H1 (cell line): Measurements from ENCODE around the gene PAX6. TPM values are rescaled to one million over a fixed set of nuclear protein-coding genes. Genes with fewer than 3 reads are reported as not detected.

Experiments used
- CTCF ChIA-PET: fragments of 300-600 bp; sonication (Branson Sonifier 250); formaldehyde crosslinking; loops from one replicate; lab custom pipeline; 2021; ENCODE audit not compliant: partially characterized antibody; lab: Charles Lee
- POLR2A ChIA-PET: fragments of 300-600 bp; sonication (Branson Sonifier 250); formaldehyde crosslinking; loops from one replicate; lab custom pipeline; 2021; ENCODE audit warnings: inconsistent platforms; ENCODE audit not compliant: partially characterized antibody; lab: Charles Lee
- DNase-seq, 2 experiments: peaks; one replicate each; pipeline versions ENCODE4 v3.0.0 to v3.0.0-alpha.2; 2010 to 2022; ENCODE audit warnings: low spot score in 2 of 2, low read depth in 1 of 2, mixed read lengths in 1 of 2
- FAIRE-seq: peaks from 2 replicates; lab custom pipeline; 2011; peaks lifted over from hg19 to GRCh38; lab: Jason Lieb, UNC
- H2AFZ ChIP-seq: 2 replicates; pipeline ENCODE4 v1.8.1; 2012; ENCODE audit warnings: low read length, inconsistent platforms
- H2AK5ac ChIP-seq: 2 replicates; pipeline ENCODE4 v1.6.1; 2013; ENCODE audit warnings: low read depth, low read length
- H2BK120ac ChIP-seq: replicated peaks from 2 replicates; pipeline ENCODE3; 2013; ENCODE audit warnings: low read depth, low read length, inconsistent platforms
- H2BK12ac ChIP-seq: 2 replicates; pipeline ENCODE4 v1.6.1; 2013; ENCODE audit warnings: low read depth, low read length
- H2BK15ac ChIP-seq: 2 replicates; pipeline ENCODE4 v1.6.1; 2013; ENCODE audit warnings: low read length
- H2BK20ac ChIP-seq: 2 replicates; pipeline ENCODE4 v1.6.1; 2013; ENCODE audit warnings: low read length
- H2BK5ac ChIP-seq: 2 replicates; pipeline ENCODE4 v1.6.1; 2013; ENCODE audit warnings: low read depth, low read length
- H3K14ac ChIP-seq: 2 replicates; pipeline ENCODE4 v1.6.1; 2013; ENCODE audit warnings: inconsistent platforms; ENCODE audit not compliant: insufficient read length
- H3K18ac ChIP-seq: 2 replicates; pipeline ENCODE4 v1.6.1; 2013; ENCODE audit warnings: low read length; ENCODE audit errors: extremely low read depth
- H3K23ac ChIP-seq: 2 replicates; pipeline ENCODE4 v1.6.1; 2013; ENCODE audit warnings: inconsistent platforms; ENCODE audit not compliant: insufficient read length
- H3K23me2 ChIP-seq: 2 replicates; pipeline ENCODE4 v1.6.1; 2013; ENCODE audit warnings: low read depth, low read length
- H3K27ac ChIP-seq: 2 replicates; pipeline ENCODE4 v1.6.1; 2011; ENCODE audit warnings: low read depth, low read length, inconsistent platforms
- H3K27me3 ChIP-seq, 4 experiments: replicated peaks in 1 of 4; 1 replicate in 1 of 4; 2 replicates in 3 of 4; pipeline versions ENCODE4 v1.6.1 to v1.8.1; 2011 to 2013; ENCODE audit warnings: low read length in 3 of 4, mild to moderate bottlenecking in 3 of 4, inconsistent platforms in 2 of 4, mixed read lengths in 2 of 4, moderate library complexity in 1 of 4; ENCODE audit not compliant: control insufficient read depth in 3 of 4, insufficient read depth in 3 of 4; ENCODE audit errors: extremely low read depth in 1 of 4
- H3K36me3 ChIP-seq, 4 experiments: 2 replicates each; pipeline versions ENCODE4 v1.6.1 to v1.8.1; 2011 to 2013; ENCODE audit warnings: mild to moderate bottlenecking in 4 of 4, low read length in 3 of 4, moderate library complexity in 2 of 4, control low read depth in 1 of 4, inconsistent platforms in 1 of 4; ENCODE audit not compliant: insufficient read depth in 4 of 4, control insufficient read depth in 2 of 4
- H3K4ac ChIP-seq: replicated peaks from 2 replicates; pipeline ENCODE3; 2013; ENCODE audit warnings: low read length, low read depth, mixed read lengths, inconsistent platforms; ENCODE audit not compliant: insufficient read length
- H3K4me1 ChIP-seq, 4 experiments: replicated peaks in 1 of 4; 1 replicate in 1 of 4; 2 replicates in 3 of 4; pipeline versions ENCODE4 v1.6.1 to v1.8.1; 2011 to 2013; ENCODE audit warnings: low read length in 3 of 4, inconsistent platforms in 2 of 4, mixed read lengths in 1 of 4; ENCODE audit not compliant: insufficient read depth in 4 of 4, control insufficient read depth in 3 of 4
- H3K4me2 ChIP-seq, 2 experiments: 2 replicates each; pipeline versions ENCODE4 v1.6.1 to v1.8.1; 2011 to 2013; ENCODE audit warnings: low read depth in 2 of 2, low read length in 2 of 2, control low read depth in 1 of 2, inconsistent platforms in 1 of 2, mild to moderate bottlenecking in 1 of 2; ENCODE audit not compliant: insufficient read depth in 1 of 2
- H3K4me3 ChIP-seq, 4 experiments: fragments of 200-600, 300-600 bp in 1 of 4; sonication (generic), shearing (Covaris generic), sonication (Bioruptor Twin) in 1 of 4; 2 replicates each; pipeline versions ENCODE4 v1.5.1 to v1.8.1; 2011 to 2016; ENCODE audit warnings: low read length in 4 of 4, low read depth in 3 of 4, control low read depth in 2 of 4, inconsistent platforms in 2 of 4, mild to moderate bottlenecking in 2 of 4, mixed read lengths in 1 of 4, moderate library complexity in 1 of 4; ENCODE audit not compliant: insufficient read depth in 2 of 4; ENCODE audit errors: extremely low read depth in 1 of 4
- H3K56ac ChIP-seq: replicated peaks from 2 replicates; pipeline ENCODE3; 2013; ENCODE audit warnings: low read depth, mild to moderate bottlenecking, mixed read lengths, low read length, inconsistent platforms; ENCODE audit not compliant: insufficient read length
- H3K79me1 ChIP-seq: 2 replicates; pipeline ENCODE4 v1.6.1; 2013; ENCODE audit warnings: low read depth, low read length, control low read depth
- H3K79me2 ChIP-seq, 2 experiments: 2 replicates each; pipeline versions ENCODE4 v1.6.1 to v1.8.1; 2012 to 2013; ENCODE audit warnings: low read length in 2 of 2, mild to moderate bottlenecking in 2 of 2, inconsistent platforms in 1 of 2; ENCODE audit not compliant: insufficient read depth in 2 of 2, control insufficient read depth in 1 of 2
- H3K9ac ChIP-seq, 4 experiments: replicated peaks in 1 of 4; 1 replicate in 1 of 4; 2 replicates in 3 of 4; pipeline versions ENCODE4 v1.6.1 to v1.8.1; 2011 to 2013; ENCODE audit warnings: low read depth in 3 of 4, low read length in 3 of 4, control low read depth in 2 of 4, mild to moderate bottlenecking in 2 of 4, moderate library complexity in 2 of 4, inconsistent platforms in 1 of 4; ENCODE audit errors: extremely low read depth in 1 of 4
- H3K9me3 ChIP-seq, 2 experiments: 2 replicates each; pipeline versions ENCODE4 v1.6.1 to v1.8.1; 2012 to 2013; ENCODE audit warnings: mild to moderate bottlenecking in 2 of 2, moderate library complexity in 2 of 2, control low read depth in 1 of 2, inconsistent platforms in 1 of 2, low read depth in 1 of 2, low read length in 1 of 2, mixed read lengths in 1 of 2; ENCODE audit not compliant: insufficient read depth in 2 of 2
- H4K20me1 ChIP-seq, 2 experiments: replicated peaks in 1 of 2; 2 replicates each; pipeline versions ENCODE3 to v1.8.1; 2011 to 2013; ENCODE audit warnings: inconsistent platforms in 2 of 2, low read length in 2 of 2, mild to moderate bottlenecking in 1 of 2; ENCODE audit not compliant: insufficient read depth in 2 of 2, control insufficient read depth in 1 of 2
- H4K5ac ChIP-seq: 2 replicates; pipeline ENCODE4 v1.6.1; 2013; ENCODE audit warnings: low read length, low read depth, mixed read lengths, inconsistent platforms; ENCODE audit not compliant: insufficient read length
- H4K8ac ChIP-seq: 2 replicates; pipeline ENCODE4 v1.8.0; 2013; ENCODE audit warnings: mild to moderate bottlenecking, moderate library complexity, low read length, inconsistent platforms; ENCODE audit not compliant: insufficient read depth; ENCODE audit errors: extremely low read depth
- H4K91ac ChIP-seq: replicated peaks from 2 replicates; pipeline ENCODE3; 2013; ENCODE audit warnings: low read length, mixed read lengths, inconsistent platforms; ENCODE audit not compliant: insufficient read length
- BACH1 ChIP-seq: IDR thresholded peaks from 2 replicates; pipeline ENCODE4 v1.6.1; 2012; ENCODE audit warnings: low read length, improper control_type of control experiment
- KDM4A ChIP-seq: IDR thresholded peaks from one replicate; pipeline ENCODE4 v1.7.1; 2012; ENCODE audit warnings: low read depth, mild to moderate bottlenecking, moderate library complexity, low read length, inconsistent platforms; ENCODE audit not compliant: severe bottlenecking
- MAX ChIP-seq: IDR thresholded peaks from 2 replicates; pipeline ENCODE4 v1.6.1; 2012; ENCODE audit warnings: inconsistent platforms
- POLR2AphosphoS5 ChIP-seq: IDR thresholded peaks from 2 replicates; pipeline ENCODE4 v1.6.1; 2011; ENCODE audit warnings: low read depth, low read length
- RXRA ChIP-seq: IDR thresholded peaks from 2 replicates; pipeline ENCODE4 v1.6.1; 2011; ENCODE audit warnings: low read depth, mild to moderate bottlenecking, low read length, moderate library complexity; ENCODE audit not compliant: insufficient read depth
- WGBS, 2 experiments: shearing (Covaris generic) in 1 of 2; methylation state at CpG; one replicate each; pipeline versions ENCODE4 v1.1.6 to v1.1.7; 2013 to 2015; ENCODE audit warnings: low lambda C conversion rate in 2 of 2, mixed read lengths in 2 of 2, inconsistent platforms in 1 of 2, low coverage in 1 of 2, missing lambda C conversion rate in 1 of 2; ENCODE audit not compliant: insufficient replicate concordance in 2 of 2, insufficient coverage in 1 of 2, insufficient read length in 1 of 2; ENCODE audit errors: extremely low coverage in 1 of 2, missing lambda C conversion rate in 1 of 2; 5-methylcytosine and 5-hydroxymethylcytosine counted together
- polyA plus RNA-seq, 7 experiments: library from polyadenylated mRNA; depleted of rRNA in 3 of 7; stranded (reverse) in 5 of 7; unstranded in 2 of 7; fragments of >200 nt in 5 of 7; fragments of 200-250 nt in 2 of 7; gene quantifications; 1 replicate in 5 of 7; 2 replicates in 1 of 7; 4 replicates in 1 of 7; pipeline versions ENCODE4 v1.2.1 to v1.2.3, GENCODE V29; 2011 to 2013; ENCODE audit warnings: missing spikeins in 2 of 7, mixed read lengths in 2 of 7
- total RNA-seq: library from RNA; stranded (reverse); fragmentation: NEBNext Ultra II Directional; extraction: Animal tissue kit (Norgen Biotek cat#: 25700); gene quantifications from 2 replicates; pipeline ENCODE4 v1.2.1, GENCODE V29; 2021

PAX6 gene
- total and polyA plus RNA-seq, 2 of the 8 experiments (the other 6 are each of a cell fraction or from before 2014, with no cell fraction given), result 0.30 to 0.65 TPM

DNA sequence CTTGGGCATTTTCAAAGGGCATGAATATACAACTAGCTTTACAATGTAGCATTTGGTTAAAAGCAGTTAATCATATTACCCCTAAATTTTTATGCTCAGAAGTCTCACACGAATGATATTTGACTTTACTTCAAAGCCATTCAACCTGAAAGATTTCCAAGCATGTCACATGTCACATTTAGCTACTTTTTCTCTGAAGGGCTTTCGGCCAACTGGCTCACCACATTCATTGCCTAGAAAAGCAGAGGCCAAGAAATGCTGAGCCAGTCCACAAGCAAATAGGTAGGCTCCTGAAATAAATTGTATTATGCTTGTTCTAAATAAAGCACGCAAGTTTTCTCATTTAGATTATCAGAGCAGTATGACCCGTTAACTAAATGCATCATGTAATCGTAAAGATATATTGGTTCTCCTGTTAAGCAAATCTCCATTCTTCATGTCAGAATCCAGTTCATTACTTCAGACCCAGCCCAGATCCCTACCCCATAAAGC lies 30.6 kb downstream of the PAX6 start:
- no peak for FAIRE-seq
- Histone ChIP-seq H2BK15ac (no peak overlapping the region), H3K23me2 (no peaks in the 10 kb centered on the region)

More for the DNA sequence above, 30.6 kb downstream of the PAX6 start:
- Histone ChIP-seq H3K27me3 (no peaks in the 10 kb centered on the region), H4K91ac (no peak overlapping the region), H3K56ac (no peak overlapping the region), H4K8ac (no peak overlapping the region), H2BK20ac (no peak overlapping the region), H3K27ac (no peak overlapping the region), H3K23ac (no peak overlapping the region), H2AK5ac (no peak overlapping the region), H3K79me1 (no peaks in the 10 kb centered on the region), H2BK12ac (no peak overlapping the region), H4K20me1 (no peaks in the 10 kb centered on the region), H3K9ac (no peak overlapping the region), H4K5ac (no peak overlapping the region), H3K4me3 (no peak overlapping the region), H3K18ac (no peak overlapping the region), H3K14ac (no peak overlapping the region), H2BK120ac (no peak overlapping the region), H3K4me1 (peaks cover 0 to 3% (median 2%) of the 10 kb centered on the region in 4 experiments; a peak in 1 of 7 replicates), H3K4ac (no peak overlapping the region), H3K36me3 (no peaks in the 10 kb centered on the region), H2AFZ (no peak overlapping the region), H3K9me3 (no peaks in the 10 kb centered on the region), H2BK5ac (no peak overlapping the region), H3K4me2 (no peak overlapping the region), H3K79me2 (no peaks in the 10 kb centered on the region)
- CTCF ChIA-PET, result interaction anchor here (0.8 to 1.0 kb wide), 2 partner anchors 140 to 440 kb away, joined by 3 read pairs; no protein-coding TSS in a partner anchor
- WGBS, 2 experiments, result 97% methylated on average over 5 of the region's 5 CpGs; no CpG with 5 or more reads in 1 of the 2 experiments
- POLR2A ChIA-PET, result no interaction called here
- DNase-seq, result no peak
- TF ChIP-seq BACH1 (no peak), KDM4A (no peak), POLR2AphosphoS5 (no peak), RXRA (no peak), MAX (no peak)
